Stimulated activated CD4-positive, alpha-beta T cell treated with anti-CD3 and anti-CD28 coated beads, Interleukin-15, amount 100 ng/mL, for 24 hours (primary cell): ENCODE results near the gene HELT.
"Not testable (repeated sequence)": the region's sequence is repeated elsewhere in the genome, so short reads cannot be mapped to it uniquely, and the experiment has no call there.

Experiments
- DNase-seq: peaks from one replicate; pipeline ENCODE4 v3.0.0-alpha.2; 2020

Gene HELT

GRCh38 chr4:185039508-185040273, 21.4 kb downstream of the HELT start:
- peak; percentile 55 for DNase-seq

- no peak for DNase-seq
Observed at GRCh38 chr4:185040523-185040922, 22.2 kb downstream of the HELT start.

GRCh38 chr4:185050286-185050685, 32.0 kb downstream of the HELT start:
- DNase-seq, result not testable (repeated sequence)

GRCh38 chr4:185051283-185051682, 33.0 kb downstream of the HELT start:
- not testable (repeated sequence) for DNase-seq

GRCh38 chr4:185053746-185054145, 35.5 kb downstream of the HELT start:
- no peak for DNase-seq

- no peak for DNase-seq
Observed at GRCh38 chr4:185054272-185054671, 36.0 kb downstream of the HELT start.

- DNase-seq, result no peak
Observed at GRCh38 chr4:185054886-185055285, 36.6 kb downstream of the HELT start.

GRCh38 chr4:185061610-185062009, 43.3 kb downstream of the HELT start:
- DNase-seq, result no peak

GRCh38 chr4:185062606-185063005, 44.3 kb downstream of the HELT start:
- DNase-seq, result no peak

GRCh38 chr4:185066179-185066578, 47.9 kb downstream of the HELT start:
- no peak for DNase-seq

- DNase-seq, result no peak
Observed at GRCh38 chr4:185068837-185069236, 50.5 kb downstream of the HELT start.
